B cell (primary cell): Measurements from ENCODE around the gene GPHN. TPM values are rescaled to one million over a fixed set of nuclear protein-coding genes. Genes with fewer than 3 reads are reported as not detected.

ENCODE experiments used
- ATAC-seq: fragments of 200-7000 bp; cut with Tn5 transposase; one replicate; pipeline ENCODE4 v1.10.0; 2021; ENCODE audit warnings: low read depth, mild to moderate bottlenecking, moderate number of reproducible peaks, moderate library complexity
- CTCF ChIA-PET: fragments of 350-600 bp; sonication (Branson Sonifier 250); formaldehyde crosslinking; loops from one replicate; lab custom pipeline; 2021; ENCODE audit warnings: antibody characterized with exemption, inconsistent platforms; lab: Charles Lee
- POLR2A ChIA-PET: fragments of 350-600 bp; sonication (Branson Sonifier 250); formaldehyde crosslinking; loops from one replicate; lab custom pipeline; 2021; ENCODE audit warnings: antibody characterized with exemption; lab: Charles Lee
- DNase-seq: peaks from one replicate; pipeline ENCODE4 v3.0.0; 2013
- H2AFZ ChIP-seq: 2 replicates; pipeline ENCODE4 v1.6.1; 2012; ENCODE audit warnings: mild to moderate bottlenecking, low read depth, low read length; ENCODE audit not compliant: insufficient read depth, poor library complexity, severe bottlenecking
- H3K27ac ChIP-seq, 2 donors: 1 replicate in 1 of 2; 2 replicates in 1 of 2; pipeline ENCODE4 v1.5.1; 2012 to 2013; ENCODE audit warnings: low read length in 2 of 2, mild to moderate bottlenecking in 2 of 2, moderate library complexity in 1 of 2
- H3K27me3 ChIP-seq, 4 experiments: fragments of 200-600 bp in 1 of 4; sonication (generic) in 1 of 4; replicated peaks in 1 of 4; 1 replicate in 2 of 4; 2 replicates in 2 of 4; pipeline versions ENCODE4 v1.6.1 to v1.7.0; 2013 to 2016; ENCODE audit warnings: low read length in 3 of 4, mild to moderate bottlenecking in 2 of 4, mixed read lengths in 1 of 4, moderate library complexity in 1 of 4; ENCODE audit not compliant: insufficient read depth in 4 of 4, control insufficient read depth in 3 of 4; ENCODE audit errors: control extremely low read depth in 1 of 4
- H3K36me3 ChIP-seq, 2 experiments: replicated peaks in 1 of 2; 1 replicate in 1 of 2; 2 replicates in 1 of 2; pipeline versions ENCODE4 v1.6.1 to v1.7.1; 2013; ENCODE audit warnings: low read length in 1 of 2; ENCODE audit not compliant: insufficient read depth in 2 of 2, control insufficient read depth in 1 of 2; ENCODE audit errors: control extremely low read depth in 1 of 2, extremely low read depth in 1 of 2
- H3K4me1 ChIP-seq, 2 donors: fragments of 200-600 bp in 1 of 2; sonication (generic) in 1 of 2; 1 replicate in 1 of 2; 2 replicates in 1 of 2; pipeline versions ENCODE4 v1.5.1 to v1.6.1; 2013 to 2017; ENCODE audit warnings: low read length in 2 of 2; ENCODE audit not compliant: control insufficient read depth in 2 of 2, insufficient read depth in 2 of 2
- H3K4me2 ChIP-seq: replicated peaks from 2 replicates; pipeline ENCODE3; 2012; ENCODE audit warnings: mild to moderate bottlenecking, low read depth, low read length; ENCODE audit not compliant: poor library complexity, severe bottlenecking
- H3K4me3 ChIP-seq, 5 experiments: fragments of 200-600 bp in 1 of 5; sonication (generic) in 1 of 5; 1 replicate in 3 of 5; 2 replicates in 2 of 5; pipeline versions ENCODE4 v1.5.1 to v1.7.0; 2011 to 2016; ENCODE audit warnings: low read length in 4 of 5, mild to moderate bottlenecking in 4 of 5, low read depth in 2 of 5, control low read depth in 1 of 5, moderate library complexity in 1 of 5; ENCODE audit not compliant: insufficient read depth in 1 of 5; ENCODE audit errors: control extremely low read depth in 1 of 5, extremely low read depth in 1 of 5
- H3K79me2 ChIP-seq: fragments of 200-600 bp; sonication (generic); one replicate; pipeline ENCODE4 v1.6.0; 2016; ENCODE audit warnings: low read length; ENCODE audit not compliant: control insufficient read depth, insufficient read depth
- H3K9ac ChIP-seq: fragments of 200-600 bp; sonication (generic); 2 replicates; pipeline ENCODE4 v1.6.1; 2017; ENCODE audit warnings: mild to moderate bottlenecking, low read length, moderate library complexity
- H3K9me3 ChIP-seq, 3 donors: one replicate each; pipeline versions ENCODE4 v1.6.1 to v1.7.1; 2013; ENCODE audit warnings: low read length in 2 of 3; ENCODE audit not compliant: control insufficient read depth in 2 of 3, insufficient read depth in 1 of 3; ENCODE audit errors: control extremely low read depth in 1 of 3
- H4K20me1 ChIP-seq: 2 replicates; pipeline ENCODE4 v1.6.0; 2012; ENCODE audit warnings: mild to moderate bottlenecking, low read length; ENCODE audit not compliant: insufficient read depth, control insufficient read depth, poor library complexity, severe bottlenecking
- H3K27ac Mint-ChIP-seq: one replicate; pipeline ENCODE4 v1.8.0; 2021; ENCODE audit warnings: mixed read lengths
- H3K27me3 Mint-ChIP-seq: one replicate; pipeline ENCODE4 v1.8.0; 2021; ENCODE audit warnings: mixed read lengths
- H3K4me1 Mint-ChIP-seq: one replicate; pipeline ENCODE4 v1.8.0; 2021; ENCODE audit warnings: mixed read lengths
- H3K4me3 Mint-ChIP-seq: one replicate; pipeline ENCODE4 v1.8.0; 2021; ENCODE audit warnings: mixed read lengths
- H3K9me3 Mint-ChIP-seq: one replicate; pipeline ENCODE4 v1.8.0; 2022; ENCODE audit warnings: mixed read lengths; ENCODE audit not compliant: insufficient read depth
- EZH2 ChIP-seq: IDR thresholded peaks from 2 replicates; pipeline ENCODE4 v1.6.1; 2012; ENCODE audit warnings: borderline replicate concordance, low read depth, mild to moderate bottlenecking, moderate library complexity, low read length; ENCODE audit not compliant: insufficient read depth, poor library complexity, severe bottlenecking
- WGBS: methylation state at CpG from one replicate; pipeline ENCODE4 v1.1.5; 2013; ENCODE audit warnings: missing lambda C conversion rate; ENCODE audit not compliant: insufficient coverage; 5-methylcytosine and 5-hydroxymethylcytosine counted together
- intact Hi-C: fragments of 100-400 bp; cut with micrococcal nuclease; formaldehyde crosslinking; loops from one replicate; pipeline ENCODE4 v1.10.0; 2022
- polyA plus RNA-seq: library from polyadenylated mRNA; depleted of rRNA; stranded (reverse); fragments of >200 nt; gene quantifications from 2 replicates; pipeline ENCODE4 v1.2.3, GENCODE V29; 2012
- total RNA-seq, 2 donors: library from RNA; stranded (reverse); fragments of 120-200 nt in 1 of 2; gene quantifications; 1 replicate in 1 of 2; 2 replicates in 1 of 2; pipeline versions ENCODE4 v1.2.3 to v1.2.4, GENCODE V29; 2013 to 2022
- TF ChIP-seq, protein P1 (sequence below): fragments of 200-600 bp; IDR thresholded peaks from one replicate; pipeline ENCODE4 v1.8.0; 2022; ENCODE audit warnings: antibody characterized with exemption, mild to moderate bottlenecking

Gene GPHN
- total and polyA plus RNA-seq, 2 donors (not counting 1 experiment from before 2014, with no cell fraction given), result 3.4 to 18.0 TPM

DNA sequence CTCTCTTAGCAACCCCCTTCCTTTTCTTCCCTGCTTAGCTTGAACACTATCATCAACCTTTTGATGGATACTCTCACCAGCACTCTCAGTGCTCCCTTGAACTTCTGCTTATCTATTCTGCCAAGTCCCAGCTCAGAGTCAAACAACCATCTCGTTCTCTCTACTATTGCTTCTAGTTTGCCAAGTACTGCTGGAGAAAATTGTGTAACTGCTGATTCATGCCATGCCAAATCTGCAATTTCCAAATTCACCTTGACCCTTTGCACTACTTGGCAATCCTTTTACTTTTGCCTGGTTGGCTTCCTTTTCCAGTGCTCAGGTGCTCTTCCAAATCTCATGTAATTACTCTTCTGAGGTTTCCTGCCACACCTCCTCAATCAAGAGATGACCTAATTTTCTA is 24.6 kb upstream of the GPHN start:
- Histone ChIP-seq H3K36me3 (no peaks in the 10 kb centered on the region), H3K4me2 (no peak overlapping the region), H2AFZ (no peak overlapping the region), H3K9ac (no peak overlapping the region), H4K20me1 (no peaks in the 10 kb centered on the region), H3K27ac (no peak overlapping the region), H3K27me3 (no peaks in the 10 kb centered on the region), H3K79me2 (no peaks in the 10 kb centered on the region), H3K9me3 (no peaks in the 10 kb centered on the region), H3K4me3 (no peak overlapping the region), H3K4me1 (no peaks in the 10 kb centered on the region)
- no peak for DNase-seq
- Mint-ChIP-seq H3K27me3 (no peaks in the 10 kb centered on the region), H3K4me1 (no peaks in the 10 kb centered on the region), H3K9me3 (no peaks in the 10 kb centered on the region), H3K4me3 (no peak overlapping the region), H3K27ac (no peak overlapping the region)
- ChIA-PET POLR2A (no interaction called here), CTCF (no interaction called here)
- ATAC-seq, result no peak
- WGBS, result no CpG with 5 or more reads among the region's 1 CpG
- no peak for TF ChIP-seq EZH2
- TF ChIP-seq, protein P1, sequence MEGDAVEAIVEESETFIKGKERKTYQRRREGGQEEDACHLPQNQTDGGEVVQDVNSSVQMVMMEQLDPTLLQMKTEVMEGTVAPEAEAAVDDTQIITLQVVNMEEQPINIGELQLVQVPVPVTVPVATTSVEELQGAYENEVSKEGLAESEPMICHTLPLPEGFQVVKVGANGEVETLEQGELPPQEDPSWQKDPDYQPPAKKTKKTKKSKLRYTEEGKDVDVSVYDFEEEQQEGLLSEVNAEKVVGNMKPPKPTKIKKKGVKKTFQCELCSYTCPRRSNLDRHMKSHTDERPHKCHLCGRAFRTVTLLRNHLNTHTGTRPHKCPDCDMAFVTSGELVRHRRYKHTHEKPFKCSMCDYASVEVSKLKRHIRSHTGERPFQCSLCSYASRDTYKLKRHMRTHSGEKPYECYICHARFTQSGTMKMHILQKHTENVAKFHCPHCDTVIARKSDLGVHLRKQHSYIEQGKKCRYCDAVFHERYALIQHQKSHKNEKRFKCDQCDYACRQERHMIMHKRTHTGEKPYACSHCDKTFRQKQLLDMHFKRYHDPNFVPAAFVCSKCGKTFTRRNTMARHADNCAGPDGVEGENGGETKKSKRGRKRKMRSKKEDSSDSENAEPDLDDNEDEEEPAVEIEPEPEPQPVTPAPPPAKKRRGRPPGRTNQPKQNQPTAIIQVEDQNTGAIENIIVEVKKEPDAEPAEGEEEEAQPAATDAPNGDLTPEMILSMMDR, result no peak
- intact Hi-C loops, result no loop called here

DNA sequence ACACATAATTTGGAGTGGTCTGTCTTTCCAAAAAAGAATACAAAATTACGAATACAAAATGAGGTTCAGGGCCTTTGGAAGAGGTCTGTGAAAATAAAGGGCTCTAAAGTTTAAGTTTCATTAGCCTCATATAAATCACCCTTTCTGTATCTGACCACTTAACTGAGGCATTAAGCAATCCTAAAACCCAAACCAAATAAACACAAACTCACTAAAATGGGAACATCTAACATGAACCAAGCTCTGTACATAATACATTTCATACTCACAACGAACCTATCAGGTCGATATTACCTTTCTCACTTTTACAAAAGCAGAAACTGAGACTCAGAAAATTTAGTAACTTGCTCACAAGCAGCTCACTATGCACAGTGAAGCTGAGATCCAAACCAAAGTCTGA is 22.9 kb upstream of the GPHN start:
- Histone ChIP-seq H4K20me1 (no peaks in the 10 kb centered on the region), H3K4me2 (no peak overlapping the region), H3K79me2 (no peaks in the 10 kb centered on the region), H2AFZ (no peak overlapping the region), H3K9ac (no peak overlapping the region), H3K4me3 (no peak overlapping the region), H3K4me1 (no peaks in the 10 kb centered on the region), H3K36me3 (no peaks in the 10 kb centered on the region), H3K9me3 (no peaks in the 10 kb centered on the region), H3K27ac (no peak overlapping the region), H3K27me3 (no peaks in the 10 kb centered on the region)
- no peak for ATAC-seq
- no peak overlapping the region for H3K27ac Mint-ChIP-seq
- intact Hi-C loops, result no loop called here
- H3K27me3 Mint-ChIP-seq, result no peaks in the 10 kb centered on the region
- ChIA-PET POLR2A (no interaction called here), CTCF (no interaction called here)
- TF ChIP-seq, protein P1, result no peak
- TF ChIP-seq EZH2, result no peak
- DNase-seq, result no peak
- H3K4me1 Mint-ChIP-seq, result no peaks in the 10 kb centered on the region
- no peak overlapping the region for H3K4me3 Mint-ChIP-seq
- H3K9me3 Mint-ChIP-seq, result no peaks in the 10 kb centered on the region
- 60% methylated on average over 1 of the region's 3 CpGs for WGBS
